H7 (cell line): ENCODE data around the gene AMBP. TPM values are rescaled to one million over a fixed set of nuclear protein-coding genes. Genes with fewer than 3 reads are reported as not detected.

Source experiments
- DNase-seq: peaks from one replicate; pipeline ENCODE4 v3.0.0; 2012
- H3K27me3 ChIP-seq: 2 replicates; pipeline ENCODE4 v1.6.0; 2011; ENCODE audit warnings: mild to moderate bottlenecking, low read length; ENCODE audit not compliant: control insufficient read depth, insufficient read depth
- H3K36me3 ChIP-seq: replicated peaks from 2 replicates; pipeline ENCODE4 v1.5.1; 2011; ENCODE audit warnings: low read length; ENCODE audit not compliant: control insufficient read depth, insufficient read depth
- H3K4me3 ChIP-seq: 2 replicates; pipeline ENCODE4 v1.5.1; 2011; ENCODE audit warnings: low read depth, mild to moderate bottlenecking, control low read depth, low read length, moderate library complexity; ENCODE audit not compliant: insufficient read depth
- total RNA-seq: library from RNA; depleted of rRNA; stranded (reverse); fragments of >200 nt; shearing (Covaris generic); gene quantifications from 2 replicates; pipeline ENCODE4 v1.2.3, GENCODE V29; 2014; rRNA removed

Gene AMBP
- 1.6 and 1.7 TPM in 2 replicates for total RNA-seq

DNA sequence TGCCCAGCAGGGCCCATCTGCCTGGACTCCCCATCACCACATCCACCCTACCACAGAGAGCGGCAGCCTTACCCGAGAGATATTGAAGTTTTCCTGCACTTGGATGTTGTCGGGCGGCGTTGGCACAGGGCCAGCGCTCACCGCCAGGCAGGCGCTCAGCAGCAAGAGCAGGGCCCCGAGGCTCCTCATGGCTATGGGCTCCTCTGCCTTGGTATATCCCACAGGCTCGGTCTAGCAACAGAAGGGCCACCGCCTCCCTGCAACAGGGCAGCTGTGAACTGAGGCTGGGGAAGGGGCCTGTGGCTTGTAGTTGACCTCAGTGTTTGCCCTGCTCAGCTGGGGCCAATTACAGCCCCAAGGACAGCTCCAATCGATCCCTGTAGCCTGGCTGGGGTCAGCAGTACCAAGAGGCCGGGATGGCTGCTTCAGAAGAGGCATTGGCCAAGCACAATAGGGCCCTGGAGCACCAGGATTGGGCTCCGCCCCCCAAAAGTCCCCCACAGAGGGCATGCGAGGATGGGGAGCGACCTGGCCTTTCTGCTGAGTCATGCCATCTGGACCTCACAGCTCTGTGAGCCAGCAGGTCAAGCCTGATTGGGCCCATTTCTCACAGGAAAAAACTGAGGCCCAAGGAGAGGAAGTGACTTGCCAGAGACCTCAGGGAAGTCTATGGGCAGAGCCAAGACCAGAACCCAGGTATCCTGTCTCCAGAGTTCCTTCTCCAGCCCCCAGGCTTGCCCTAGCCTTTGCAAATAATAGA is at the start of gene AMBP:
AMBP (minus strand) TSS at position 280 of the 760 bp plus-strand sequence; CDS start at position 189, 91 bp downstream.
- H3K36me3 ChIP-seq, result no peaks in the 10 kb centered on the region
- no peak within 1 kb of the TSS for H3K4me3 ChIP-seq
- H3K27me3 ChIP-seq, result peaks cover 3% of the 10 kb centered on the region; the same call in 1 of the 2 replicates
- DNase-seq, result no peak

- Histone ChIP-seq H3K36me3 (no peaks in the 10 kb centered on the region), H3K4me3 (no peak overlapping the region), H3K27me3 (no peaks in the 10 kb centered on the region; the same call in 1 of the 2 replicates)
- DNase-seq, result peak; percentile 68
These were observed 48.4 kb upstream of the AMBP start for GRCh38 chr9:114126247-114127060.

DNA sequence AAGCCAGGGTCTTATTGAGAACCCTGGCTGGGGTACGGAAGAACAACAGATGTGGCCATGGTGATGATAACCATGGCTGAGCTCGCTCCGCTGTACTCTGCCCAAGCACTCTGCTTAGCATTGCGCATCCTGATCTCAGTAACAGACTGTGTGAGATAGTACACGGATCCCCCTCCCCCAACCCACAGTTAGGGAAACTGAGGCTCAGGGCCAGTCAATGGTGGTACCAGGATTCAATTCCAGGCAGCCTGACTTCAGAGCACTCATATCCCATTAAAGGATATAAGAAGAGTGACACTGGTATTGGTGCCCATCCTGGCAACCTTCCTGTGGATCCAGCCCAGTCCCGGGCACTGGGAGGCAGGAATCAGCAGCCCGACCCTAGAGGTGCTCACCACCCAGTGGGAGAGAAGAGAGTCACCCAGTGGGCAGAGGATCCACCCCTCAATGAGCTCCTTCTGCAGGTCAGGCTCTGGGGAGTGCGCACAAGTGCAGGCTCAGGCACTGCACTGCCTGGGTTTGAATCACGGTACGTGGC is 47.4 kb upstream of the AMBP start:
- no peak overlapping the region for H3K4me3 ChIP-seq
- no peaks in the 10 kb centered on the region; the same call in 1 of the 2 replicates for H3K27me3 ChIP-seq
- H3K36me3 ChIP-seq, result no peaks in the 10 kb centered on the region
- DNase-seq, result no peak

DNA sequence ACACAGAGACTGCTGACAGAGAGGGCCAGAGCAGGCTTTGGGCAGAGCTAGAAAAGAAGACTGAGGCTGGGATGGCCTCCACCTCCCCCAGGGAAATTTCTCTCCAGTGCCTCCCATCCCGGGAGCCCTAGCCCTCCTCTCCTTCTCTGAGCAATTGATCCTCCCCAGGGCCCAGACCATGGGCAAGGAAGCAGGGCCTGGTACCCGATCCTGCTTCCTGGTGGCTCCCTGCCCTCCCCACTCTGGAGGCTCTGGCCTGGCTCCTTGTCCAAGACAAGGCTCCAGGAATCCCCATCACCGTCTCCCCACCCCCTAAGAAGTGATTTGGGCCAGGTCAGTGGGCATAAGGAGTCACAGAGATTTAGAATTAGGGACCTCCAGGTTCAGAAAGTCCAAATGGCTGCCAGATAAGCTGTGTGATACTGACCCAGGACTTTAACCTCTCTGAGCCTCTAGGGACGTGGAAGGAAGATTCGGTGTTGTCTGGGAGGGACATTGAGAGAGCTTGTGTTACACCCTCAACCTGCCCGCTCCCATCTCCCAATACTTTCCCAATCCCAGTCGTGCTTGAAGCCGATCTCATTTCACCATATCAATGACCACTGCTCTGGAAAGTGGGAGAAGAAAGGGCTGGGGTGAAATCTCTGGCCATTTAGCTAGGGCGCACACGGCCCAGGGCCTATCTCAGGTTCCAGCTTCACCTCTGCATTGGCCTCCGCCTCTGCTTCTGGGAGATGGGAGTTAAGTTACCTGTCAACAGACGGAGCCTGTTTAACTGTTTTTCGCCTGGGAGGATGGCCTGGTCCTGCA is 46.8 kb upstream of the AMBP start:
- DNase-seq, result no peak
- H3K27me3 ChIP-seq, result no peaks in the 10 kb centered on the region; the same call in 1 of the 2 replicates
- no peak overlapping the region for H3K4me3 ChIP-seq
- no peaks in the 10 kb centered on the region for H3K36me3 ChIP-seq

DNA sequence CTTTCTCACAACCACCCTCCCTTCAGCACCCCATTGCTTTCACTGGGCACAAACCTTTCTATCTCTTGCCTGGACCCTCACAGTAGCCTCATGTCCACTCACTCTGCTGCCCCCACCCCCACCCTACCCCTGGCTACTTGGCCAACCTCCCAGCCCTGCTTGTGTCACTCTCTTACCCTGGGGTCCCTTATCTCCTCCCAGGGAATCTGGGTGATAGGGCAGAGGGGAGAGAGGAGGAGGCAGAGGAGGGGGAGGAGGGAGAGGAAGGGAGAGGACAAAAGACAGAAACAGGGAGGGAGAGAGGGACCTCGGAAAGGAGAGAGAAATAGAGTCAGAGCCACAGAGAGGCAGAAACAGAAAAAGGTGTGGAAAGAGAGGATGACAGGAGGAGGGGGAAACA is 46.0 kb upstream of the AMBP start:
- Histone ChIP-seq H3K27me3 (no peaks in the 10 kb centered on the region; the same call in 1 of the 2 replicates), H3K36me3 (no peaks in the 10 kb centered on the region), H3K4me3 (no peak overlapping the region)
- DNase-seq, result no peak

DNA sequence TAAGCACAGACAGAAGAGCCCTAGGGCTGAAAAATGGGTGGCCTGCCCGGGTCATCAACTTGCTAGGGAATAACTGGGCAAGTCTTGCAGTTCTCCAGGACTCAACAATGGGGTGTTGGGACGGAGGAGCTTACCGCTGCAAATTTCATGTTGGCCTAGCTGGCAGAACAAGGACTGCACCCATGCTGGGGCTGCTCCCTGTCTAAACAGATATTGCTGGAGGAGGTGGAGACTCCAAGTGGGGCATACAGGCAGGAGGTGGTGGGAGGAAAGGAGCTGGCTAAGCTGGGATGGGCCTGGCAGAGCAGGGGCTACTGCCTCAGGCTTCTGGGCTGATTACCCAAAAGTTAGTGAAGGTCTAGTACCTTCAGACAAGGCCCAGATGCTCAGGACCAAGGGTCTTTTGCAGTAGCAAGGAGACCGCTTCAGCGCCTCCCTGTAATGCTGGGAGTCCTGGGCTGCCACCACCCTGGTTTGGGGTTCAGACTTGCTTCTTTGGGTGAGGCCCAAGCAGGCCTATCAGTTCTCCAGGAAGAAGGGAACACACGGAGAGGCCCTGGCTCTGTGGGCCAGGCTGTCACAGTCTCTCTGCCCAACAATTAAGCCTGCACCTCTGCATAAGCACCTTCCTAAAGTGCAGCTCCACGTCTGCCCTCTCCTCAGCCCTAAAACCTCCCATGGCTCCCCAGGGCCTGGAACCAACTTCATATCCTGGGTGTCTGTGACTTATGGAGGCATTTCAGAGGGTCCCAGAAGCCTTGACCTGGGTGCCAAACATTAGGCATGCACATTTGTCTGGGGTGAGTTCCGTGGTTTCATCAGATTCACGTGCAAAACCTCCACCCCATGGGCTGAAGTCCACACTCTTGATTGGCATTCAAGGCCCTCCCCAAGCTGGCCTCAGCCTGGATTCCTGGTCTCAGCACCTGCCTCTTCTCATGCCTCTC is 45.2 kb upstream of the AMBP start:
- Histone ChIP-seq H3K36me3 (no peaks in the 10 kb centered on the region), H3K4me3 (no peak overlapping the region), H3K27me3 (no peaks in the 10 kb centered on the region; the same call in none of the 2 replicates)
- DNase-seq, result no peak

GRCh38 chr9:114122136-114123027 is 44.3 kb upstream of the AMBP start:
- no peaks in the 10 kb centered on the region; the same call in 1 of the 2 replicates for H3K27me3 ChIP-seq
- no peak overlapping the region for H3K4me3 ChIP-seq
- H3K36me3 ChIP-seq, result no peaks in the 10 kb centered on the region
- DNase-seq, result no peak

- DNase-seq, result no peak
- no peaks in the 10 kb centered on the region; the same call in 1 of the 2 replicates for H3K27me3 ChIP-seq
- H3K4me3 ChIP-seq, result no peak overlapping the region
- no peaks in the 10 kb centered on the region for H3K36me3 ChIP-seq
These were observed 43.4 kb upstream of the AMBP start for GRCh38 chr9:114121227-114122135.

DNA sequence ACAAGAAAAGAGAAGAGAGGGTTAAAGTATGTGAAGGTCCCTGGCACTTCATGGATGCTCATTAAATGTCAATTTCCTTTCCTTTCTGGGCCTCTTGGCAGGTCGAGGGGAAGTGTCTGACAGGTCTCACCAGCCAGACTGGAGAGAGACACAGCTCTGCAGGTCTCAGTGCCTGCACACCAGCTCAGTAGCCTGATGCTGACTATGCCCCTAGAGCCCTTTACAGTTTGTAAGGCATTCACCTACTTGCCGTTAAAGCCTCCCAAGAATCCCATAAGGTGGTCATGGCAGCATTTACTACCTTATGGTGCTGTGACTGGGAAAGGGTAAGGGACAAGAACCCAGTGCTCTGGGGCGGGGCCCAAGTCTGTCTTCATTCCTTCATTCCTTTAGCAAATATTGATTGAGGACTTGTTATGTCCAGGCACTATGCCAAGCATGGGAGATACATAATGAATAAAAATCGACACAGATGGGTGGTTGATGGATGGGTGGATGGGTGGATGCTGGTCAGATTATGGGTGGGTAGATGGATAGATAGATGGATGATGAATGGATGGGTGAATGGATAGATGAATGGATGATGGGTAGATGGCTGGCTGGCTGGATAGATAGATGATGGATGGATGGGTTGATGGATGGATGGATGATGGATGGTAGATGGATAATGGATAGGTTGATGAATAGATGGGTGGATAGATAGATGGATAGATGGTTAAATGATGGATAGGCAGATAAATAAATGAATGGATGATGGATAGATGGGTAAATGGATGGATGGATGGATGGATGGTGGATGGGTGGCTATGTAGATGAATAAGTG is 42.3 kb upstream of the AMBP start:
- peak; percentile 15 for DNase-seq
- Histone ChIP-seq H3K27me3 (no peaks in the 10 kb centered on the region; the same call in 1 of the 2 replicates), H3K36me3 (no peaks in the 10 kb centered on the region), H3K4me3 (no peak overlapping the region)

- DNase-seq, result peak; percentile 19
- Histone ChIP-seq H3K4me3 (no peak overlapping the region), H3K27me3 (no peaks in the 10 kb centered on the region; the same call in 1 of the 2 replicates), H3K36me3 (no peaks in the 10 kb centered on the region)
These were observed 41.4 kb upstream of the AMBP start for GRCh38 chr9:114119242-114120191.
